Stimulated activated CD8-positive, alpha-beta memory T cell treated with anti-CD3 and anti-CD28 coated beads, Interleukin-15, amount 100 ng/mL, for 48 hours (primary cell): ENCODE data around the gene KCTD17.

Experiments
- DNase-seq, 2 donors: peaks; one replicate each; pipeline ENCODE4 v3.0.0-alpha.2; 2020; ENCODE audit warnings: low read depth in 2 of 2

Gene KCTD17

GRCh38 chr22:37103656-37104452 is 52.3 kb downstream of the KCTD17 start:
- DNase-seq = no peak

- DNase-seq = no peak
These were observed 53.6 kb downstream of the KCTD17 start for GRCh38 chr22:37105154-37105553.

- DNase-seq = no peak
These were observed 54.4 kb downstream of the KCTD17 start for GRCh38 chr22:37105990-37106389.

GRCh38 chr22:37107816-37108621 is 56.5 kb downstream of the KCTD17 start:
- DNase-seq = no peak

GRCh38 chr22:37109242-37109917 is 57.8 kb downstream of the KCTD17 start, which contains the start of gene TMPRSS6:
TSS of gene TMPRSS6 (minus strand) at chr22:37109713. CDS start at chr22:37103417, 6,296 bp downstream.
- DNase-seq = no peak

- no peak for DNase-seq
These were observed 59.7 kb downstream of the KCTD17 start for GRCh38 chr22:37111156-37111717.

- DNase-seq = no peak
These were observed 60.7 kb downstream of the KCTD17 start for GRCh38 chr22:37112084-37112728.
